Adipocyte (in vitro differentiated cells): ENCODE results near the gene RFTN2.
"Not testable (repeated sequence)": the region's sequence is repeated elsewhere in the genome, so short reads cannot be mapped to it uniquely, and the experiment has no call there.

ENCODE experiments used
- DNase-seq: peaks from one replicate; pipeline ENCODE4 v3.0.0-alpha.2; 2015; ENCODE audit warnings: low read depth
- H3K27me3 ChIP-seq: replicated peaks from 2 replicates; pipeline ENCODE4 v1.7.0; 2013; ENCODE audit warnings: mild to moderate bottlenecking, low read length, moderate library complexity; ENCODE audit not compliant: control insufficient read depth, insufficient read depth
- H3K36me3 ChIP-seq: 2 replicates; pipeline ENCODE4 v1.7.0; 2013; ENCODE audit warnings: low read length, mild to moderate bottlenecking, moderate library complexity; ENCODE audit not compliant: control insufficient read depth, insufficient read depth, severe bottlenecking
- H3K4me1 ChIP-seq: 2 replicates; pipeline ENCODE4 v1.7.0; 2013; ENCODE audit warnings: mild to moderate bottlenecking, low read length, moderate library complexity; ENCODE audit not compliant: control insufficient read depth, insufficient read depth
- H3K4me3 ChIP-seq: 2 replicates; pipeline ENCODE4 v1.7.0; 2013; ENCODE audit warnings: mild to moderate bottlenecking, low read length, moderate library complexity
- H3K9ac ChIP-seq: 2 replicates; pipeline ENCODE4 v1.7.0; 2013; ENCODE audit warnings: mild to moderate bottlenecking, low read length, moderate library complexity
- H3K9me3 ChIP-seq: 2 replicates; pipeline ENCODE4 v1.7.0; 2013; ENCODE audit warnings: mild to moderate bottlenecking, low read length, moderate library complexity; ENCODE audit not compliant: control insufficient read depth

RFTN2 gene

DNA sequence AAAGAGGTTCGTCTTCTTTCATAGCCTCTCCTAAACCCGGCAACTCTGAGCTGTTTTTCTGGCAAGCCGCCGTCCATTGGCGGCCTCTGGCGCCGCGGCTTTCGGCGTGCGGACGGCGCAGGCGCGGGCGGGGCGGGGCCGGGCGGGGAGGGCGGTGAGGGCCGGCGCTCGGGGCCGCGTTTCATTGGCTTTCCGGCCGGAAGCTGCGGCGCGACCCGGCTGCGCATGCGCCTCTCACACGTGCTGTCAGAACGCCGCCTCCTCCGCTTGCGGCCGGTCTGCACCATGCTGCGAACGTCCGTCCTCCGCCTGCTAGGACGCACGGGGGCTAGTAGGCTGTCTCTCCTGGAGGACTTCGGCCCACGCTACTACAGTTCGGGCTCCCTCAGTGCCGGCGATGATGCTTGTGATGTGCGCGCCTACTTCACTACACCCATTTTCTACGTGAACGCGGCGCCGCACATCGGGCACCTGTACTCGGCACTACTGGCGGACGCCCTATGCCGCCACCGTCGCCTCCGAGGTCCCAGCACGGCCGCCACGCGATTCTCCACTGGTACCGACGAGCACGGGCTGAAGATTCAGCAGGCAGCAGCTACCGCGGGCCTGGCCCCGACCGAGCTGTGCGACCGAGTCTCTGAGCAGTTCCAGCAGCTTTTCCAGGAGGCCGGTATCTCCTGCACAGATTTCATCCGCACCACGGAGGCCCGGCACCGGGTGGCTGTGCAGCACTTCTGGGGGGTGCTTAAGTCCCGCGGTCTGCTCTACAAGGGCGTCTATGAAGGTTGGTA, 29.9 kb upstream of the RFTN2 start, which contains the start of gene MARS2:
Gene MARS2 (plus strand): TSS at position 249 of the 791 bp plus-strand sequence. CDS start 37 bp downstream, at position 286.
- Histone ChIP-seq H3K9me3 (no peaks in the 10 kb centered on the region), H3K36me3 (no peaks in the 10 kb centered on the region), H3K4me1 (peaks cover 32% of the 10 kb centered on the region), H3K9ac (peak within 1 kb of the TSS; percentile 94), H3K27me3 (no peaks in the 10 kb centered on the region), H3K4me3 (peak within 1 kb of the TSS; percentile 98)
- peak; percentile 97 for DNase-seq

DNA sequence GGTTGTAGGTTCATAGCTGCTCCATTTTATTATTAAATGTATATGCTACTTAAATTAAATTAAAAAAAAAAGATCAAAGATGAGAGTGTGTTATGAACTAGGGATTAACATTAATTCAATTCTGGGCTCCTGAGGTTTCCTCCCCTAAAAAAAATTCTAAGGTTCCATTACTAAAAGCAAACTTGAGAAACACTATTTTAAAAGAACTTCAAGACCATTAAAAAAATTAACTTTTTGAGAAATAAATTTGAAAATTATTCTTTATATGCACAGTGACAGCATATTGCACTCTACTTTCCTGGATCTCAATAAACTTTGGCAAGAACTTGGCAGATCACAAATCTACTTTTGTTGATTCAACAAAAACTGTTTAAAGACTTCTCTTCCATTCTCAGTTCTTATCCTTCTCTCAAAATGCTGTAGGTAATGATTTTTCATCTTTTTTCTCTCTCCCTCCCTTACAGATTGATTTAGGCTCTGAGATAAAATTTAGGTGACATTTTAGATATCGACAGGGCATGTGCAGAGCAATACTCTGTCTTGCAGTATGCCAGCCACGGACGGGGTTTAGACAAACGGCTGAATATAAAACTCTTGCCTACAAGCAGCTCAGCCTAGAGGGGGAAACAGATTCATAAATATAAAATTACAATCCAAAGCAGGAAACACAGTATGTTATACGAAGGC, 29.2 kb upstream of the RFTN2 start:
- peaks cover 32% of the 10 kb centered on the region for H3K4me1 ChIP-seq
- peak overlapping the region; percentile 94 for H3K9ac ChIP-seq
- H3K36me3 ChIP-seq, result no peaks in the 10 kb centered on the region
- no peak for DNase-seq
- H3K4me3 ChIP-seq, result peak overlapping the region; percentile 98
- H3K27me3 ChIP-seq, result no peaks in the 10 kb centered on the region
- no peaks in the 10 kb centered on the region for H3K9me3 ChIP-seq

- no peak for DNase-seq
- H3K9ac ChIP-seq, result no peak overlapping the region
- H3K4me1 ChIP-seq, result peaks cover under 1% of the 10 kb centered on the region
- no peaks in the 10 kb centered on the region for H3K27me3 ChIP-seq
- no peaks in the 10 kb centered on the region for H3K9me3 ChIP-seq
- no peak overlapping the region for H3K4me3 ChIP-seq
- no peaks in the 10 kb centered on the region for H3K36me3 ChIP-seq
These were observed 25.6 kb upstream of the RFTN2 start for GRCh38 chr2:197700960-197701359.

DNA sequence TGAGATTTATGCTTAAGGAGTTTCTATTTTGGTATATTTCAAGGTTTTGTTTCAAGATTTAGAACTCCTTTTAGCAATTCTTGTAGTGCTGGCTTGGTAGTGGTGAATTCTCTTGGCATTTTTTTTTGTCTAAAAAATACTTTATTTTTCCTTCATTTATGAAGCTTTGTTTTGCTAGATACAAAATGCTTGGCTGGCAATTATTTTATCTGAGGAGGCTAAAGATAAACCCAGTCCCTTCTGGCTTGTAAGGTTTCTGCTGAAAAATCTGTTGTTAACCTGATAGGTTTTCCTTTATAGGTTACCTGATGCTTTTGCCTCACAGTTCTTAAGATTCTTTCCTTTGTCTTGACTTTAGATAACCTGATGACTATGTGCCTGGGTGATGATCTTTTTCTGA, 24.3 kb upstream of the RFTN2 start:
- not testable (repeated sequence) for H3K27me3 ChIP-seq, H3K4me3 ChIP-seq, H3K9ac ChIP-seq, H3K9me3 ChIP-seq, H3K4me1 ChIP-seq, H3K36me3 ChIP-seq, DNase-seq

GRCh38 chr2:197696571-197696970, 21.2 kb upstream of the RFTN2 start:
- not testable (repeated sequence) for H3K36me3 ChIP-seq, DNase-seq, H3K9ac ChIP-seq

GRCh38 chr2:197695971-197696370, 20.6 kb upstream of the RFTN2 start:
- not testable (repeated sequence) for H3K4me3 ChIP-seq, H3K36me3 ChIP-seq

More at GRCh38 chr2:197696571-197696970, 21.2 kb upstream of the RFTN2 start:
- H3K27me3 ChIP-seq, H3K4me3 ChIP-seq, H3K4me1 ChIP-seq, H3K9me3 ChIP-seq: not testable (repeated sequence)

GRCh38 chr2:197695206-197695605, 19.8 kb upstream of the RFTN2 start:
- H3K36me3 ChIP-seq, H3K9ac ChIP-seq, H3K4me3 ChIP-seq, DNase-seq, H3K27me3 ChIP-seq, H3K4me1 ChIP-seq, H3K9me3 ChIP-seq: not testable (repeated sequence)

More at GRCh38 chr2:197695971-197696370, 20.6 kb upstream of the RFTN2 start:
- H3K27me3 ChIP-seq, H3K9me3 ChIP-seq, DNase-seq, H3K9ac ChIP-seq, H3K4me1 ChIP-seq: not testable (repeated sequence)

DNA sequence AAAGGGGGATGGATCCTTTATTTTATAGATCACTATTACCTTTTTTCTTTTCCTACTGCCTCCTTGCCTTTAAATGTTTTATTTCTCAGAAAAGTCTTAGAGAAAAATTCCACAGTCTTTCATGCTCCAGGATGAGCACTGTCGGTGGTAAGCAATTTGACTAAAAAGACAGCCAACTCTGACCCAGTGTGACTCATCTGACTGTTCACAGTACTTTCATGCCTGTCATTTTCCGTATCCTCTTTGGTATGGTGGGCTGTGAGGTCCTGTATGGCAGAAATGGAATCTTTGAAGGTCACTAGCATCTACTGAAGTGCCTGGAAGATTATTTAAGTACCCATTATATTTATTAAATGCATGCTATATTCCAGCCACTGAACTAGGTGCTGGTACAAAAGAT, 2.1 kb upstream of the RFTN2 start:
- Histone ChIP-seq H3K36me3 (no peaks in the 10 kb centered on the region), H3K9ac (no peak overlapping the region), H3K27me3 (no peaks in the 10 kb centered on the region), H3K4me3 (no peak overlapping the region), H3K9me3 (no peaks in the 10 kb centered on the region), H3K4me1 (peaks cover 26% of the 10 kb centered on the region)
- peak; percentile 39 for DNase-seq

GRCh38 chr2:197677056-197677455, 1.7 kb upstream of the RFTN2 start:
- DNase-seq, result no peak
- Histone ChIP-seq H3K9me3 (no peaks in the 10 kb centered on the region), H3K4me1 (peaks cover 26% of the 10 kb centered on the region), H3K9ac (no peak overlapping the region), H3K4me3 (no peak overlapping the region), H3K36me3 (no peaks in the 10 kb centered on the region), H3K27me3 (no peaks in the 10 kb centered on the region)

DNA sequence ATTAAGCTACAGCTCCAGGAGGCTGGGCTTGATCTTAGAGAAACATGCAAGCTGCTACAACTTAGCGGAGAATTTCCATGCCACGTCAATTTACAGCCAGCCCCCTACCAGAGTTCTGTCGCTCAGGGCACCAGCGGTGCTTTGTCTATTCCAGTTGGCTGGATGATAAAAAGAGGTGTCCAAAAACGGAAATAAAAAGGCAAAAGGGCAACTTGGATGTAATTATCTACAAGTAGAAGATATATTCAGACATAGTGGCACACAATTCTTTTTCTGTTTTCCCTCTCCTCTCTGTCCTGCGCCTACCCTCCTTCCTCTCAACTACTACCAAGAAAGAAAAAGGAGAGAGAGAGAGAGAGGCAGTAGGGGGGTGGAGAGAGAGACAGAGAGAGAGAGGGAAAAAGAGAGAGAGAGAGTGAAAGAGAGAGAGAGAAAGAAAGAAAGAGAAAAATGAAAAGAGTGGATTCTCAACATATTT, 363 bp upstream of the RFTN2 start:
- Histone ChIP-seq H3K27me3 (no peaks in the 10 kb centered on the region), H3K9ac (peak overlapping the region; percentile 87), H3K9me3 (no peaks in the 10 kb centered on the region), H3K36me3 (no peaks in the 10 kb centered on the region), H3K4me3 (peak overlapping the region; percentile 87), H3K4me1 (peaks cover 26% of the 10 kb centered on the region)
- peak; percentile 91 for DNase-seq

DNA sequence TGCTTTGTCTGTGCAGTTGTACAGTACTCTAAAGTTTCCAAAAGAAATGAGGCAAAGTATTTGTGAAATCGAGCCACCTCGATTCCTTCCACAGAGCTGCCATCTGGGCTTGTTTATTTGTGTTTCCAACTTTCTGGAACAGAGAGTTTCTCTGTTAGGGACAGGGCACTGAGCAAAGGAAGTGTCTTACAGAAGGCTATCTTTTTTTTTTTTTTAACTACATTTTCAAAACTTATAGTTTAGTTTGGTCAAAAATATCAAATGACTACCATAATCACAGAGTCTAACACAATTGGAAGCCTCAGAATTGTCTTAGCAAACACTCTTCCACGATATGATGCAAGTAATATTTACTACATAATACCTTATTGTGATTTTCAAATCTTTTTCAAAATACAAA, 796 bp downstream of the RFTN2 start:
- DNase-seq, result peak; percentile 78
- peak overlapping the region; percentile 87 for H3K4me3 ChIP-seq

More for the DNA sequence above, 796 bp downstream of the RFTN2 start:
- Histone ChIP-seq H3K36me3 (no peaks in the 10 kb centered on the region), H3K27me3 (no peaks in the 10 kb centered on the region), H3K9me3 (no peaks in the 10 kb centered on the region), H3K4me1 (peaks cover 26% of the 10 kb centered on the region), H3K9ac (peak overlapping the region; percentile 87)
